HUES48 (cell line): ENCODE results near the gene KRTAP20-4.

Experiments
- H3K27ac ChIP-seq: one replicate; pipeline ENCODE4 v1.7.0; 2013; ENCODE audit warnings: low read depth, low read length, inconsistent platforms
- H3K27me3 ChIP-seq: 2 replicates; pipeline ENCODE4 v1.6.1; 2013; ENCODE audit warnings: mild to moderate bottlenecking, low read length; ENCODE audit not compliant: control insufficient read depth, insufficient read depth
- H3K36me3 ChIP-seq: 2 replicates; pipeline ENCODE4 v1.6.1; 2013; ENCODE audit warnings: low read length; ENCODE audit not compliant: control insufficient read depth, insufficient read depth
- H3K4me1 ChIP-seq: 2 replicates; pipeline ENCODE4 v1.6.1; 2013; ENCODE audit warnings: mild to moderate bottlenecking, low read length; ENCODE audit not compliant: control insufficient read depth, insufficient read depth
- H3K4me3 ChIP-seq: 2 replicates; pipeline ENCODE4 v1.5.1; 2013; ENCODE audit warnings: mild to moderate bottlenecking, low read depth, low read length
- H3K9ac ChIP-seq: 2 replicates; pipeline ENCODE4 v1.6.1; 2013; ENCODE audit warnings: mild to moderate bottlenecking, low read depth, low read length, moderate library complexity
- H3K9me3 ChIP-seq: 2 replicates; pipeline ENCODE4 v1.6.1; 2013; ENCODE audit warnings: low read length; ENCODE audit not compliant: control insufficient read depth, insufficient read depth

KRTAP20-4 gene

GRCh38 chr21:30613836-30614235 lies 6.6 kb upstream of the KRTAP20-4 start, which contains the start of gene KRTAP6-1:
TSS of gene KRTAP6-1 (minus strand) at chr21:30613930. CDS start at chr21:30613904, 26 bp downstream.
- H3K27me3 ChIP-seq = no peaks in the 10 kb centered on the region
- no peaks in the 10 kb centered on the region for H3K36me3 ChIP-seq
- H3K4me1 ChIP-seq = no peaks in the 10 kb centered on the region
- H3K9ac ChIP-seq = no peak within 1 kb of the TSS
- H3K4me3 ChIP-seq = no peak within 1 kb of the TSS
- H3K27ac ChIP-seq = no peak within 1 kb of the TSS
- H3K9me3 ChIP-seq = peaks cover 7% of the 10 kb centered on the region; the same call in 1 of the 2 replicates

GRCh38 chr21:30615199-30615598 lies 5.2 kb upstream of the KRTAP20-4 start:
- no peaks in the 10 kb centered on the region for H3K27me3 ChIP-seq
- H3K9ac ChIP-seq = no peak overlapping the region
- H3K4me3 ChIP-seq = no peak overlapping the region
- H3K27ac ChIP-seq = no peak overlapping the region
- H3K4me1 ChIP-seq = no peaks in the 10 kb centered on the region
- H3K36me3 ChIP-seq = no peaks in the 10 kb centered on the region
- H3K9me3 ChIP-seq = peaks cover 7% of the 10 kb centered on the region; the same call in 1 of the 2 replicates

GRCh38 chr21:30616125-30616524 lies 4.3 kb upstream of the KRTAP20-4 start, which contains the start of gene KRTAP20-1:
TSS of gene KRTAP20-1 (plus strand) at chr21:30616425. CDS start at chr21:30616455, 30 bp downstream.
- H3K27ac ChIP-seq = no peak within 1 kb of the TSS
- H3K9me3 ChIP-seq = peaks cover 9% of the 10 kb centered on the region; the same call in 1 of the 2 replicates
- no peak within 1 kb of the TSS for H3K4me3 ChIP-seq
- no peak within 1 kb of the TSS for H3K9ac ChIP-seq
- no peaks in the 10 kb centered on the region for H3K36me3 ChIP-seq
- H3K4me1 ChIP-seq = no peaks in the 10 kb centered on the region
- no peaks in the 10 kb centered on the region for H3K27me3 ChIP-seq

GRCh38 chr21:30620080-30620479 lies 347 bp upstream of the KRTAP20-4 start:
- H3K4me3 ChIP-seq = no peak overlapping the region
- H3K9me3 ChIP-seq = peaks cover 16% of the 10 kb centered on the region

GRCh38 chr21:30623362-30623761 lies 2.9 kb downstream of the KRTAP20-4 start:
- peaks cover 19% of the 10 kb centered on the region for H3K9me3 ChIP-seq
- H3K4me3 ChIP-seq = no peak overlapping the region
- H3K4me1 ChIP-seq = no peaks in the 10 kb centered on the region
- H3K27me3 ChIP-seq = no peaks in the 10 kb centered on the region
- no peak overlapping the region for H3K27ac ChIP-seq
- no peak overlapping the region for H3K9ac ChIP-seq
- H3K36me3 ChIP-seq = no peaks in the 10 kb centered on the region

More at GRCh38 chr21:30620080-30620479, 347 bp upstream of the KRTAP20-4 start:
- Histone ChIP-seq H3K27ac (no peak overlapping the region), H3K4me1 (no peaks in the 10 kb centered on the region), H3K9ac (no peak overlapping the region), H3K36me3 (no peaks in the 10 kb centered on the region), H3K27me3 (no peaks in the 10 kb centered on the region)

GRCh38 chr21:30625449-30626165 lies 5.2 kb downstream of the KRTAP20-4 start:
- Histone ChIP-seq H3K4me3 (no peak overlapping the region), H3K27me3 (no peaks in the 10 kb centered on the region), H3K36me3 (no peaks in the 10 kb centered on the region), H3K9ac (no peak overlapping the region), H3K9me3 (peaks cover 16% of the 10 kb centered on the region), H3K4me1 (no peaks in the 10 kb centered on the region), H3K27ac (no peak overlapping the region)

- Histone ChIP-seq H3K27me3 (no peaks in the 10 kb centered on the region), H3K36me3 (no peaks in the 10 kb centered on the region), H3K27ac (no peak overlapping the region), H3K9ac (no peak overlapping the region), H3K9me3 (peaks cover 15% of the 10 kb centered on the region), H3K4me3 (no peak overlapping the region), H3K4me1 (no peaks in the 10 kb centered on the region)
These were observed 7.7 kb downstream of the KRTAP20-4 start for GRCh38 chr21:30628109-30628508.

- H3K9ac ChIP-seq = no peak overlapping the region
- H3K27me3 ChIP-seq = no peaks in the 10 kb centered on the region
- no peaks in the 10 kb centered on the region for H3K4me1 ChIP-seq
- peaks cover 10% of the 10 kb centered on the region for H3K9me3 ChIP-seq
- H3K27ac ChIP-seq = no peak overlapping the region
- H3K36me3 ChIP-seq = no peaks in the 10 kb centered on the region
- no peak overlapping the region for H3K4me3 ChIP-seq
These were observed 8.8 kb downstream of the KRTAP20-4 start for GRCh38 chr21:30629200-30629599.

- no peak within 1 kb of the TSS for H3K27ac ChIP-seq
- H3K4me1 ChIP-seq = no peaks in the 10 kb centered on the region
- H3K9ac ChIP-seq = no peak within 1 kb of the TSS
- no peaks in the 10 kb centered on the region for H3K36me3 ChIP-seq
- H3K27me3 ChIP-seq = no peaks in the 10 kb centered on the region
- H3K4me3 ChIP-seq = no peak within 1 kb of the TSS
- H3K9me3 ChIP-seq = no peaks in the 10 kb centered on the region
These were observed 14.5 kb downstream of the KRTAP20-4 start, which contains the start of gene KRTAP20-2 for GRCh38 chr21:30634906-30635305. TSS of gene KRTAP20-2 (plus strand) at chr21:30635206. CDS start at chr21:30635264, 58 bp downstream.

GRCh38 chr21:30638686-30639085 lies 18.3 kb downstream of the KRTAP20-4 start:
- H3K27ac ChIP-seq = no peak overlapping the region
- no peaks in the 10 kb centered on the region for H3K4me1 ChIP-seq
- H3K9ac ChIP-seq = no peak overlapping the region
- peaks cover 3% of the 10 kb centered on the region; the same call in 1 of the 2 replicates for H3K9me3 ChIP-seq
- no peak overlapping the region for H3K4me3 ChIP-seq
- H3K36me3 ChIP-seq = no peaks in the 10 kb centered on the region
- no peaks in the 10 kb centered on the region for H3K27me3 ChIP-seq

GRCh38 chr21:30642564-30642963 lies 22.1 kb downstream of the KRTAP20-4 start, which contains the start of gene KRTAP20-3:
TSS of gene KRTAP20-3 (plus strand) at chr21:30642864.
- no peaks in the 10 kb centered on the region for H3K27me3 ChIP-seq
- H3K4me3 ChIP-seq = no peak within 1 kb of the TSS
- no peaks in the 10 kb centered on the region for H3K4me1 ChIP-seq
- H3K36me3 ChIP-seq = no peaks in the 10 kb centered on the region
- no peak within 1 kb of the TSS for H3K9ac ChIP-seq
- peaks cover 3% of the 10 kb centered on the region; the same call in 1 of the 2 replicates for H3K9me3 ChIP-seq
- no peak within 1 kb of the TSS for H3K27ac ChIP-seq
